ENCODE data around the gene EHMT2. TPM values are rescaled to one million over a fixed set of nuclear protein-coding genes. Genes with fewer than 3 reads are reported as not detected.

Gene EHMT2
- total RNA-seq, 1 donor from 2014 or later = 15.6 TPM

GRCh38 chr6:31836474-31837368 lies 60.8 kb downstream of the EHMT2 start:
- peak overlapping the region; percentile 97 for H3K27ac ChIP-seq (replicated peaks)
- no peak for TF ChIP-seq CTCF (IDR thresholded peaks at IDR 0.05; ENCODE audit: borderline replicate concordance)
- DNase-seq = no peak
- no peaks in the 10 kb centered on the region for H3K9me3 ChIP-seq (replicated peaks)
- no peaks in the 10 kb centered on the region for H3K27me3 ChIP-seq (ENCODE audit: low read depth)
- intact Hi-C loops (cut with micrococcal nuclease) = no loop called here
- H3K4me3 ChIP-seq = peak overlapping the region; percentile 99
- H3K36me3 ChIP-seq = peaks cover 51% of the 10 kb centered on the region
- peaks cover 56% of the 10 kb centered on the region for H3K4me1 ChIP-seq

- Histone ChIP-seq H3K4me3 (peak overlapping the region; percentile 99), H3K4me1 (peaks cover 62% of the 10 kb centered on the region), H3K36me3 (peaks cover 45% of the 10 kb centered on the region), H3K27me3 (ENCODE audit: low read depth) (no peaks in the 10 kb centered on the region), H3K27ac (replicated peaks) (peak overlapping the region; percentile 97), H3K9me3 (replicated peaks) (no peaks in the 10 kb centered on the region)
- DNase-seq = no peak
- TF ChIP-seq CTCF (IDR thresholded peaks at IDR 0.05; ENCODE audit: borderline replicate concordance) = no peak
- intact Hi-C loops (cut with micrococcal nuclease) = no loop called here
Measured at GRCh38 chr6:31836047-31836473, 61.4 kb downstream of the EHMT2 start.

GRCh38 chr6:31834367-31835250 lies 62.9 kb downstream of the EHMT2 start:
- H3K4me1 ChIP-seq = peaks cover 74% of the 10 kb centered on the region
- peaks cover 31% of the 10 kb centered on the region for H3K36me3 ChIP-seq
- peak overlapping the region; percentile 99 for H3K4me3 ChIP-seq
- H3K27ac ChIP-seq (replicated peaks) = peak overlapping the region; percentile 97
- no peaks in the 10 kb centered on the region for H3K9me3 ChIP-seq (replicated peaks)
- TF ChIP-seq CTCF (IDR thresholded peaks at IDR 0.05; ENCODE audit: borderline replicate concordance) = no peak
- intact Hi-C loops (cut with micrococcal nuclease) = no loop called here
- DNase-seq = peak; percentile 90
- no peaks in the 10 kb centered on the region for H3K27me3 ChIP-seq (ENCODE audit: low read depth)

GRCh38 chr6:31831350-31832215 lies 65.9 kb downstream of the EHMT2 start:
- no peak for TF ChIP-seq CTCF (IDR thresholded peaks at IDR 0.05; ENCODE audit: borderline replicate concordance)
- no peak for DNase-seq
- H3K27ac ChIP-seq (replicated peaks) = peak overlapping the region; percentile 97
- H3K9me3 ChIP-seq (replicated peaks) = no peaks in the 10 kb centered on the region
- intact Hi-C loops (cut with micrococcal nuclease) = no loop called here
- no peaks in the 10 kb centered on the region for H3K27me3 ChIP-seq (ENCODE audit: low read depth)
- H3K4me3 ChIP-seq = peak overlapping the region; percentile 84
- H3K36me3 ChIP-seq = peaks cover under 1% of the 10 kb centered on the region
- H3K4me1 ChIP-seq = peaks cover 51% of the 10 kb centered on the region

Measured in left ventricle myocardium inferior (tissue), 1 donor.